K562 (cell line): ENCODE measurements around the gene GMPR. TPM values are rescaled to one million over a fixed set of nuclear protein-coding genes. Genes with fewer than 3 reads are reported as not detected.

ENCODE experiments used
- CHAMP1 ChIP-seq: fragments of 450-650 bp; IDR thresholded peaks from 2 replicates; pipeline ENCODE4 v1.6.1; 2016; ENCODE audit warnings: mild to moderate bottlenecking
- DDX20 ChIP-seq: fragments of 450-650 bp; IDR thresholded peaks from 2 replicates; pipeline ENCODE4 v1.6.1; 2016; ENCODE audit warnings: missing genetic modification characterization, low read depth, mild to moderate bottlenecking, missing compliant biosample characterization, moderate library complexity
- EGR1 ChIP-seq: fragments of 450-650 bp; conservative IDR thresholded peaks from 2 replicates; pipeline ENCODE4 v1.6.1; 2017; ENCODE audit warnings: mild to moderate bottlenecking
- GTF2A2 ChIP-seq: IDR thresholded peaks from 2 replicates; pipeline ENCODE4 v1.6.1; 2016; ENCODE audit warnings: mild to moderate bottlenecking, missing genetic modification characterization, missing compliant biosample characterization
- HCFC1 ChIP-seq: IDR thresholded peaks from 2 replicates; pipeline ENCODE4 v1.6.1; 2012; ENCODE audit warnings: low read depth, low read length, improper control_type of control experiment
- MAFF ChIP-seq: IDR thresholded peaks from 2 replicates; pipeline ENCODE4 v1.6.1; 2012; ENCODE audit warnings: low read length, improper control_type of control experiment
- MYNN ChIP-seq, 2 experiments: sonication (generic); formaldehyde crosslinking in 1 of 2; IDR thresholded peaks; 2 replicates each; pipeline versions ENCODE4 v1.5.0 to v1.6.1; 2016 to 2020; ENCODE audit warnings: antibody characterized with exemption in 1 of 2, missing genetic modification reagents in 1 of 2
- NCOA6 ChIP-seq: fragments of 450-650 bp; IDR thresholded peaks from 2 replicates; pipeline ENCODE4 v1.6.1; 2017; ENCODE audit warnings: mild to moderate bottlenecking
- NUFIP1 ChIP-seq: fragments of 450-650 bp; IDR thresholded peaks from 2 replicates; pipeline ENCODE4 v1.6.1; 2018; ENCODE audit not compliant: partially characterized antibody
- PRDM10 ChIP-seq: fragments of 450-650 bp; IDR thresholded peaks from 2 replicates; pipeline ENCODE4 v1.6.1; 2018; ENCODE audit not compliant: partially characterized antibody
- PYGO2 ChIP-seq: fragments of 450-650 bp; IDR thresholded peaks from 2 replicates; pipeline ENCODE4 v1.6.1; 2016; ENCODE audit warnings: mild to moderate bottlenecking, missing genetic modification characterization, moderate library complexity, missing compliant biosample characterization
- RBM25 ChIP-seq: fragments of 200-400 bp; formaldehyde crosslinking; IDR thresholded peaks from 2 replicates; pipeline ENCODE4 v1.6.1; 2018; ENCODE audit warnings: low read length, low read depth, moderate library complexity; ENCODE audit not compliant: severe bottlenecking
- USF2 ChIP-seq: sonication (generic); formaldehyde crosslinking; IDR thresholded peaks from 2 replicates; pipeline ENCODE4 v1.5.0; 2020; ENCODE audit warnings: missing genetic modification reagents
- ZBTB11 ChIP-seq, 3 experiments: fragments of 200-800 bp in 1 of 3; fragments of 250-450 bp in 1 of 3; fragments of 450-650 bp in 1 of 3; sonication (Bioruptor Pico) in 1 of 3; sonication (Bioruptor generic) in 1 of 3; formaldehyde crosslinking in 1 of 3; IDR thresholded peaks; 2 replicates each; pipeline versions ENCODE4 v1.6.1 to v1.8.0; 2016 to 2022; ENCODE audit warnings: mild to moderate bottlenecking in 2 of 3, missing genetic modification characterization in 2 of 3, missing compliant biosample characterization in 1 of 3, moderate library complexity in 1 of 3
- ZNF780A ChIP-seq: fragments of 250-450 bp; sonication (Bioruptor Pico); IDR thresholded peaks from 2 replicates; pipeline ENCODE4 v1.5.0; 2021; ENCODE audit warnings: mild to moderate bottlenecking
- polyA plus RNA-seq, 8 experiments: library from polyadenylated mRNA; depleted of rRNA in 4 of 8; stranded (reverse) in 5 of 8; unstranded in 3 of 8; fragments of >200 nt; fragmentation: Nextera tagmentation in 2 of 8; fragmentation: Illumina TruSeq in 1 of 8; extraction: Ambion mirVana in 2 of 8; extraction: Trizol in 1 of 8; gene quantifications; 2 replicates each; pipeline versions ENCODE4 v1.2.1 to v1.2.3, GENCODE V29; 2011 to 2014; ENCODE audit warnings: inconsistent platforms in 1 of 8, missing spikeins in 1 of 8
- total RNA-seq, 7 experiments: library from RNA; depleted of rRNA in 6 of 7; stranded (reverse); fragments of >200 nt in 6 of 7; fragmentation: Illumina TruSeq in 2 of 7; extraction: Trizol in 2 of 7; gene quantifications; 2 replicates each; pipeline versions ENCODE4 v1.2.1 to v1.2.3, GENCODE V29; 2011 to 2021; ENCODE audit warnings: low replicate concordance in 1 of 7

GMPR gene
- total and polyA plus RNA-seq, 9 of the 15 experiments (the other 6 are each of a cell fraction or from before 2014, with no cell fraction given), result 34.6 to 83.7 (median 49.8) TPM

- no peak for TF ChIP-seq HCFC1
- no peak for TF ChIP-seq DDX20 (tag)
- no peak for TF ChIP-seq PRDM10
- no peak for TF ChIP-seq PYGO2 (tag)
- TF ChIP-seq NCOA6, result no peak
- no peak for TF ChIP-seq ZBTB11 (CRISPR knock-in tag; IDR thresholded peaks at IDR 0.05)
- TF ChIP-seq ZNF780A (CRISPR knock-in tag), result no peak
- TF ChIP-seq MAFF, result no peak; the same call in 1 of the 2 replicates
- TF ChIP-seq MYNN (IDR thresholded peaks at IDR 0.05), result peak; percentile 90
- TF ChIP-seq MYNN (CRISPR knock-in tag; IDR thresholded peaks at IDR 0.05), result no peak
- TF ChIP-seq RBM25, result no peak
- no peak for TF ChIP-seq USF2 (CRISPR knock-in tag)
- peak; percentile 86 for TF ChIP-seq NUFIP1
- TF ChIP-seq EGR1, result no peak
- TF ChIP-seq CHAMP1, result no peak
- no peak for TF ChIP-seq GTF2A2
These were observed 84.4 kb downstream of the GMPR start (continued) for GRCh38 chr6:16322666-16323312.
